DOHH2 (cell line): ENCODE data around the gene MAP4K4.

ENCODE experiments used
- EZH2phosphoT487 ChIP-seq: fragments of 200-600 bp; sonication (generic); IDR thresholded peaks from 2 replicates; pipeline ENCODE4 v1.6.1; 2017; ENCODE audit warnings: borderline replicate concordance, mild to moderate bottlenecking, antibody characterized with exemption, low read length, moderate library complexity, mixed read lengths
- TF ChIP-seq, protein P1 (sequence below): fragments of 200-600 bp; sonication (generic); IDR thresholded peaks from one replicate; pipeline ENCODE4 v1.5.1; 2014; ENCODE audit warnings: antibody characterized with exemption, mild to moderate bottlenecking, low read depth, low read length; ENCODE audit not compliant: poor library complexity, severe bottlenecking

DNA sequence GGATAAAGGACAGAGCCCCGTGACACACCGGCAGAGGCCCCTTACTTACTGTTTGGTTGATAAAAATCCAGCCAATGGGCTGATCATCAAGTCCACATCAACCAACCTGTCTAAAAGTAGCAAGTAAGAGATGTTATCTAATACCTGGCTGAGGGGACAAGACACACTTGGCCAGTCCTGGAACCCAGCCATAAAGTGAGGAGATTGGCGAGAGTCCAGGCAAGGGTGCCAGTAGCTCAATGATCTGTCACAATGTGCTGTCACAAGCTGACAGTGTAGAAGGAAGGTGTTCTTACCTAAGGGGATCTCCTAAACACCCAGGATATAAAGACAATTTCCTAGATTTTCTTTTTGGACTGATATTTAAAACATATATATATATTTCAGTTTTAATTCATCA lies 232.5 kb downstream of the MAP4K4 start:
- TF ChIP-seq, protein P1, sequence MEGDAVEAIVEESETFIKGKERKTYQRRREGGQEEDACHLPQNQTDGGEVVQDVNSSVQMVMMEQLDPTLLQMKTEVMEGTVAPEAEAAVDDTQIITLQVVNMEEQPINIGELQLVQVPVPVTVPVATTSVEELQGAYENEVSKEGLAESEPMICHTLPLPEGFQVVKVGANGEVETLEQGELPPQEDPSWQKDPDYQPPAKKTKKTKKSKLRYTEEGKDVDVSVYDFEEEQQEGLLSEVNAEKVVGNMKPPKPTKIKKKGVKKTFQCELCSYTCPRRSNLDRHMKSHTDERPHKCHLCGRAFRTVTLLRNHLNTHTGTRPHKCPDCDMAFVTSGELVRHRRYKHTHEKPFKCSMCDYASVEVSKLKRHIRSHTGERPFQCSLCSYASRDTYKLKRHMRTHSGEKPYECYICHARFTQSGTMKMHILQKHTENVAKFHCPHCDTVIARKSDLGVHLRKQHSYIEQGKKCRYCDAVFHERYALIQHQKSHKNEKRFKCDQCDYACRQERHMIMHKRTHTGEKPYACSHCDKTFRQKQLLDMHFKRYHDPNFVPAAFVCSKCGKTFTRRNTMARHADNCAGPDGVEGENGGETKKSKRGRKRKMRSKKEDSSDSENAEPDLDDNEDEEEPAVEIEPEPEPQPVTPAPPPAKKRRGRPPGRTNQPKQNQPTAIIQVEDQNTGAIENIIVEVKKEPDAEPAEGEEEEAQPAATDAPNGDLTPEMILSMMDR: no peak
- TF ChIP-seq EZH2phosphoT487: no peak
